ENCODE results near the gene GRM2.

Gene GRM2

GRCh38 chr3:51680663-51681230 is 26.1 kb upstream of the GRM2 start:
- no peak for DNase-seq

- DNase-seq = peak in 3 of 5 experiments; percentile 44 to 88 (median 63)
Measured at GRCh38 chr3:51681453-51681852, 25.4 kb upstream of the GRM2 start.

- DNase-seq = peak in 4 of 5 experiments; percentile 53 to 93 (median 66)
Measured at GRCh38 chr3:51682079-51682478, 24.8 kb upstream of the GRM2 start.

- no peak for DNase-seq
Measured at GRCh38 chr3:51682526-51682925, 24.3 kb upstream of the GRM2 start.

DNA sequence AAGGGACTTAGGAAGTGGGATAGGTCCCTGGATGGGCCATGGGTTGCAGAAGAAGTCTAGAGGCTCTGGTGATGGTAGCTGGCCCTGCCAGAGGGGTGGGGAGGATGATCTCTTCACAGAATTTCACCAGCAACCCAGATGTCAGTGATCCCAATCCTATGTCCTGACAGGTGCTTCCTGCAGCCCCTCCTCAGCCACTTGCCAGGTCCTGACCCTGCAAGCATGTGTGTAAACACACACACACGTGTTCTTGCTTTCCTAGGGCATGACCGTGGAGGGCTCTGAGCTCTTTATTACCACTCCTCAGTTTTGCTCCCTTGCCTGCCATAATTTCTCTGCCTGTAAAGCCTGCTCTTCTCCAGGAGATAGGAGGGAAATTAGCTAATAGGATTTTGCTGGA is 23.3 kb upstream of the GRM2 start:
- no peak for DNase-seq

DNA sequence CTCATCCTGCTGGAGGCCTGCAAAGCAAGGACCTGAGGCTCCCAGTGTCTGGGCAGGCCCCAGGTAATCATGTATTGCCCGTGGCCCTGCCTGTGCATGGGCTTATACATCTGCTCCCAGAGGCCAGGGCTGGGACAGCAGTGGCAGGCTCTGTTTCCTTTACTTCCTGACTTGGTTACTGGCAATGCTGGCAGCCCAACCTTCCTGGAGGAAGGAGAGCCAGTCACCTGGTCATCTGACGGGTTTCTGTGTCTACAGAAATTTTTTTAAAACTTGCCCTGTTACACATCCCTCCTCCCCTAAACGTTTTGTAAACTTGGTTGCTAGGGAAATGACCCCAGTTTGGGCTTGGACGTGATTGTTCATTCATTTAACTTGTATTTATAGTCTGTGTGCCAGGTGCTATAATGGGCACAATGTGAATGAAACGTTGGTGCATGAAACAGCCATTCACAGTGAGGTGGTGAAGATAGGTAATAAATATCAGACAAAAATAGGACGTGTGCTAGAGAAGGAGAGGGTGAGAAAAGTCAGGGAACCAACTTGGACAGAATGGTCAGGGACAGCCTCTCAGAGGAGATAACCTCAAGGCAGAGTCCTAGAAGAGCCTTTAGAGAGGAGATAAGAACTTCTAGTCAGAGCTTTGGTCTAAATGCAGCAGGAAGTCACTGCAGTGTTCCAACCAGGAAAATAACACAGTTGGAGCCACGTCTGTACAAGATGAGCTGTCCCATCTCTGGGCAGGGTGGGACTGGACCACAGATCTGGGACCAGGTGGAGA is 21.7 kb upstream of the GRM2 start:
- DNase-seq = peak in 1 of 5 experiments; percentile 44

DNA sequence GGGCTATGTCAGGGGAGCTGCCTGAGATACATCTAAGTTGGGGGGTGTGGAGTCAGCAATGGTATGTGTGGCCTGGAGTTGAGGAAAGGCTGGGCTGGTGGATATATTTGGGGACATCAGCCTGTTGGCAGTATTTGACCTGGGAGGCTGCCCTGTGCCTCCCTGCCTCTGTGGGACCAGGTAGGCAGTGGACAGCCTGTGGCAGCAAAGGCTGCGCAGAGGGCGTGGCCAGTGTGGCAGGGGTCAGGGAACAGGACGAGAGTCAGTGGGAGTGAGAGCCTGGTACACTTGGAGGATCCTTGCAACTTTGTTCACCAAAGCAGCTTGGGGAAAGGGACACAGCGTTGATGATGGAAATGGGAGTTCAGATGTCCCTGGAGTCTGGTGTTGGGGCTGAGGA is 20.8 kb upstream of the GRM2 start:
- DNase-seq = no peak

GRCh38 chr3:51686512-51687215 is 20.2 kb upstream of the GRM2 start:
- peak; percentile 57 to 98 (median 77) for DNase-seq

GRCh38 chr3:51687431-51688205 is 19.2 kb upstream of the GRM2 start:
- no peak for DNase-seq

DNA sequence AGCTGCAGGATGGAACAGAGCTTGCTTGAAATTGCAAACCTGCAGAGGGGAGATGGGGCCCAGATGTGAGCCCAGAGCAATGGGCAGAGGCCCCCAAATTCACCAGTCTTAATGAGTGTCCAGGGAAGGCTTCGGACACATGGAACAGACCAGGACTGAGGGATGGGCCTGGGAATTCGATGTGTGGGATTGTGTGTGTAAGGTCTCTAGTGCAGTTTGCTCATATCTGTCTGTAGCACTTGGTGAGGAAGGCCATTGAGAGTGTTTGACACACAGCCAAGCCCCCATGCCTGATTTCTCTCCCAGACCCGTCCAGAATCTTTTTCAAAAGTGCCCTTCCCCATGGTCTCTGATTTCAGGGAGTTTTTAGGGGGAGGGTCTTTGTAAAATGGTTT is 18.7 kb upstream of the GRM2 start:
- no peak for DNase-seq

- no peak for DNase-seq
Measured at GRCh38 chr3:51691021-51691420, 15.8 kb upstream of the GRM2 start.

DNA sequence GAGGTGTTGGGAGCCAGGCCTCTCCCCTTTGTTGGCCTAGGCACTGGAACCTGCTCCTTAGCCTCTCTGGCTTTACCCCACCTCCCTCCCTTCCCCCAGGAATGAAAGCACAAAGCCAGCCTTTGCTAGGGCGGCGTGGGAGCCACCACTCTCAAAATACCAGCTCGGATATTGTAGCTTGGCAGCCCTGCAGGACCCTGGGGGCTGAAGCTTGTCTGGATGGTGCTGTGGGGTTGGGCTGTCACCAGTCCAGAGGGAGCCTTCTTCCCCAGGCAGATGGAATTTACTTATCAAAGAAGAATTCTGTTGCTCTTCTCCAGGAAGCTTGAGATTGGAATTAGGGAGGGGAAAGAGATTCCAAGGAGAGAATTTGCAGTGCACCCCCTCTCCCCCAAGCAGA is 14.9 kb upstream of the GRM2 start:
- no peak for DNase-seq

- no peak for DNase-seq
Measured at GRCh38 chr3:51692980-51693395, 13.9 kb upstream of the GRM2 start.

GRCh38 chr3:51696954-51697353 is 9.9 kb upstream of the GRM2 start:
- no peak for DNase-seq

- no peak for DNase-seq
Measured at GRCh38 chr3:51698209-51698608, 8.7 kb upstream of the GRM2 start.

DNA sequence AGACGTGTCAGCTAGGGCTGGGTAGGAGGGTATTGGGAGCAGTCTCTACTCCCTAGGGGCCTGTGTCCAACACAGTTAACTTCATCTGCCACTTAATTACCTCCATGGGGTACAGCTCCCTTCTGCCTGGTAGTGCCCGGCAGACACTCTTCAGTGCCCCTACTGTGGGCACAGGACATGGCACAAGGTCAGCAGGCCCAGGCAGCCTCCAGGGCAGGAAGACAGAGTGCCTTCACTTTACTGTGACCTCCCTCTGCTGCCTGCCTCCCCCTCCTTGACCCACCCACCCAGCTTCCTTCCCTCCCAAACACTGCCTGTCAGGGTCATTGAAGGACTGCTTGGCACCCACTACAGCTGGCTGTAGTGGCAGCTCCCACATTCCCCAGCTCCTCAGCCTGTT is 6.5 kb upstream of the GRM2 start:
- no peak for DNase-seq

DNA sequence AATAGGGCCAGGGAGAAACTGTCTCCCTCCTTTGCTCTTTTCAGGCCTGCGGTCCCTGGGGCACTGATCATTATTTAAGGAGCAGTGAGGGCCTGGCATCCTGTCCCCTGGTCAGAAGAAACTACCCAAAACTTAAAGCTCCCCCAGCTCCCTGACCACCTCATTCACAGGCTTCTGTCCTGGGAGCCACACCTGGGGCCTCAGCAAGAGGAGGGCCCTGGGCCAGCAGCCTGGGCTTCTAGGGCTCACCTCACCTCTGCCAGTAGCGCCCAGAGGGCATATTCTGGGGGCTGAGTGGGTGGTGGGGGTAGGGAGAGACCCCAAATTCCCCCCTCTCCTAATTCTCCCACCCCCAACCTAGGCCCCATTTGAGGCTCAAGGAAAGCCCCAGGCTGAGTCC is 4.7 kb upstream of the GRM2 start:
- DNase-seq = no peak

DNA sequence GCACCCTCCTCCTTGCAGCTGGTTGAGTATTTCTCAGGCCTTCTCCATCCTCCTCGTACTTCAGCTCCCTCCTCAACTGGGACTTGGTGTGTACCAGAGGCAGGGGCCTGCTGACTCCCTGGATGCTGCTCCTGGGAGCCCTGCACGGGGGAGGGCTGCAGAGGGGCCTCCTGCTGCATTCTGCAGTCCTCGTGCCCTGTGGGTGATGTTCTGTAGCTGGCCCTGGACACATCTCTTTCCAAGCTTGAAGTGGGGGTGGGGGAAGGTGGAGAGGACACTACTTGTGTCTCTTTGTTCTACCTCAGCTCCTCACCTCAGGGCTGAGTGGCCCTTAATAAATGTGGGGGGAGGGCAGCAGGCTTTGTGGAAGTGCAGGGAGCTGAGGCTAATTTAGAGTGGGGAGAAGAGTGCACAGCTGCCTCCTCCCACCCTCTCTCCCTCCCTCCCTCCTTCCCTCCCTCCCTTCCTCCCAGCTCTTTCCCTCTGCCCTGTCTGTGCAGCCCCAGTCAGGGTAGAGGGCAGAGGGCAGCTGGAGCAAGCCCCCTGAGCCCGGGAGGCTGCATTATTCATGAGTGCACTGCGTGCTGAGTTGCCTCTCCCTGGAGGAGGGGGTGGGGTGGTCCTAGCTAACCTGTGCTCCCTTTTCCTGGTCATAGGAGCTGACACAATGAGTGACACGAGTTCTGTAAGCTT is 3.7 kb upstream of the GRM2 start:
- no peak for DNase-seq

GRCh38 chr3:51703761-51704510 is 2.9 kb upstream of the GRM2 start:
- no peak for DNase-seq

DNA sequence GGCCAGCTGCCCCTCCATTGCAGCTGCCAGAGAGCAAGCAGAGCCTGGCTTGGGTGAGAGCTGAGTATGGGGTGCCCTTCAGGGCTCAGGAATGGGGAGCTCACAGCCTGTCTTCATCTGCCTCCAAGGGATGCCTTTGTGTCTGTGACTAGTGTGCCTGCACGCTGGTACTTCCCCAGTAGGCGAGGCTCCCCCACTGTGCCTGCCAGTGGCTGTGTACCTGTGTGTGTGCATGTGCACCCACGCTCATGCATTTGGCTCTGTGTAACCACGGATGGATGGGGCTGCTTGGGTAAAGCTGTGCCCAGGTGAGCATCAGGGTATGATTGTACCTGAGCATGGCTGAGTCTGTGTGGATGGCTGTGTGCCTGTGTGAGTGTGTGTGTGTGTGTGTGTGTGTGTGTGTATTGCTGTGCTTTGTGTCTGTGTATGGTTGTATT is 2.3 kb upstream of the GRM2 start:
- no peak for DNase-seq

- DNase-seq = no peak
Measured at GRCh38 chr3:51705276-51706020, 1.4 kb upstream of the GRM2 start.
